Measurements from ENCODE around the gene KIAA1958.
"Not testable (repeated sequence)": the region's sequence is repeated elsewhere in the genome, so short reads cannot be mapped to it uniquely, and the experiment has no call there.

KIAA1958 gene

DNA sequence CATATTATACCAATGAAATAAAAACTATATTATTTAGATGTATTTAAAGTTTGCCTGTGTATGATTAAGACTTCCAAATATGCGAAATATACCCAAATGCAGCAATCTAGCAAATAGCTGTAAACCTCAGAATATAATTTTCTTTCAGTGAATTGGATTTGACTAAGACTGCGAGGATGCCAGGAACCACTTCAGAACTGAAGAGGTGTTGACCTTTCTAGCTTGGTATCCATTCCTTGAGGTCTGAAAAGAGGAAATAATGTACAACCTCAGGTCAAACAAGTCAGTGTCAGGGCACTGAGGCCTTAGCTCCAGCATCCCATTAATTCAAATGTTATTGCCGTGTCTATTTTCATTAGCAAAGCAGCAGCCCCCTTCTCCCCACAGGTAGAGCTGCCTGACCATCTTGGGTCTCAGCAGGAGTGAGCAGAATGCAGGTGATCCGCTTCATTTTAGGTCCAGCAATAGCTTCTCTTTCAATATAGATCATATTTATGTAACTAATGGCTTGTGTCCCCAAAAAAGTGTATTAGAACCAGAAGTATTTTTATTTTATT, 100.0 kb downstream of the KIAA1958 start:
- no peak for DNase-seq (ENCODE audit: low read depth in 1 of 2, low spot score in 1 of 2)
- TF ChIP-seq SPI1 (IDR thresholded peaks at IDR 0.05; ENCODE audit: borderline replicate concordance, low read depth) (no peak), GABPA (IDR thresholded peaks at IDR 0.05; ENCODE audit: low read depth) (no peak), POLR2AphosphoS5 (IDR thresholded peaks at IDR 0.05; ENCODE audit: low read depth) (no peak), CTCF (IDR thresholded peaks at IDR 0.05; ENCODE audit: insufficient read depth, low read length) (no peak)
- TF ChIP-seq, protein P1, sequence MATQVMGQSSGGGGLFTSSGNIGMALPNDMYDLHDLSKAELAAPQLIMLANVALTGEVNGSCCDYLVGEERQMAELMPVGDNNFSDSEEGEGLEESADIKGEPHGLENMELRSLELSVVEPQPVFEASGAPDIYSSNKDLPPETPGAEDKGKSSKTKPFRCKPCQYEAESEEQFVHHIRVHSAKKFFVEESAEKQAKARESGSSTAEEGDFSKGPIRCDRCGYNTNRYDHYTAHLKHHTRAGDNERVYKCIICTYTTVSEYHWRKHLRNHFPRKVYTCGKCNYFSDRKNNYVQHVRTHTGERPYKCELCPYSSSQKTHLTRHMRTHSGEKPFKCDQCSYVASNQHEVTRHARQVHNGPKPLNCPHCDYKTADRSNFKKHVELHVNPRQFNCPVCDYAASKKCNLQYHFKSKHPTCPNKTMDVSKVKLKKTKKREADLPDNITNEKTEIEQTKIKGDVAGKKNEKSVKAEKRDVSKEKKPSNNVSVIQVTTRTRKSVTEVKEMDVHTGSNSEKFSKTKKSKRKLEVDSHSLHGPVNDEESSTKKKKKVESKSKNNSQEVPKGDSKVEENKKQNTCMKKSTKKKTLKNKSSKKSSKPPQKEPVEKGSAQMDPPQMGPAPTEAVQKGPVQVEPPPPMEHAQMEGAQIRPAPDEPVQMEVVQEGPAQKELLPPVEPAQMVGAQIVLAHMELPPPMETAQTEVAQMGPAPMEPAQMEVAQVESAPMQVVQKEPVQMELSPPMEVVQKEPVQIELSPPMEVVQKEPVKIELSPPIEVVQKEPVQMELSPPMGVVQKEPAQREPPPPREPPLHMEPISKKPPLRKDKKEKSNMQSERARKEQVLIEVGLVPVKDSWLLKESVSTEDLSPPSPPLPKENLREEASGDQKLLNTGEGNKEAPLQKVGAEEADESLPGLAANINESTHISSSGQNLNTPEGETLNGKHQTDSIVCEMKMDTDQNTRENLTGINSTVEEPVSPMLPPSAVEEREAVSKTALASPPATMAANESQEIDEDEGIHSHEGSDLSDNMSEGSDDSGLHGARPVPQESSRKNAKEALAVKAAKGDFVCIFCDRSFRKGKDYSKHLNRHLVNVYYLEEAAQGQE (IDR thresholded peaks at IDR 0.05; ENCODE audit: insufficient replicate concordance, low read depth): no peak
- Histone ChIP-seq H3K27me3 (ENCODE audit: insufficient read depth, poor library complexity, severe bottlenecking) (no peaks in the 10 kb centered on the region), H3K27ac (replicated peaks) (no peak overlapping the region), H3K4me3 (replicated peaks; ENCODE audit: insufficient read depth, low read length) (no peak overlapping the region)

GRCh38 chr9:112591875-112592274, 105.2 kb downstream of the KIAA1958 start:
- not testable (repeated sequence) for H3K27ac ChIP-seq (replicated peaks); H3K4me3 ChIP-seq (replicated peaks; ENCODE audit: insufficient read depth, low read length); DNase-seq (ENCODE audit: low read depth in 1 of 2, low spot score in 1 of 2); H3K27me3 ChIP-seq (ENCODE audit: insufficient read depth, poor library complexity, severe bottlenecking)

DNA sequence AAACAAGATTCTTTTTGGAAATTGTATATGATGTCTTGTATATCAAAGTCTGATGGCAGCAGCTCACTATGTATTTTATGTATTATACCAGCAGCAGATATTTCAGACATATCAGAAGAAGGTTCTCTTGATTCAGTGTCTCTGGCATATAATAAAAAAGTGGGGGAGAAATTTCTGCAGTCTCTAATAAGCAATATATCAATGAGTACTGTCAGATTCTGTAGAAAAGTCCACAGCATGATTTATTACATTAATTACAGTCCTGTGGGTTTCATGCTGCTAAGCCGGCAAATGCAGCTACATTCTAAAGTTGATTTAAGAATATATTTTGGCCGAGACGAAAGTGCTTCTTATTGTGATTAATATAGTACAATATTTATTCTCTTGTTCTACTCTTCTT, 113.1 kb downstream of the KIAA1958 start:
- no peak for DNase-seq (ENCODE audit: low read depth in 1 of 2, low spot score in 1 of 2)
- TF ChIP-seq CTCF (IDR thresholded peaks at IDR 0.05; ENCODE audit: insufficient read depth, low read length): no peak
- no peak for TF ChIP-seq POLR2AphosphoS5 (IDR thresholded peaks at IDR 0.05; ENCODE audit: low read depth)
- TF ChIP-seq GABPA (IDR thresholded peaks at IDR 0.05; ENCODE audit: low read depth): no peak
- no peak for TF ChIP-seq SPI1 (IDR thresholded peaks at IDR 0.05; ENCODE audit: borderline replicate concordance, low read depth)
- TF ChIP-seq, protein P1 (IDR thresholded peaks at IDR 0.05; ENCODE audit: insufficient replicate concordance, low read depth): no peak
- no peaks in the 10 kb centered on the region for H3K27me3 ChIP-seq (ENCODE audit: insufficient read depth, poor library complexity, severe bottlenecking)

DNA sequence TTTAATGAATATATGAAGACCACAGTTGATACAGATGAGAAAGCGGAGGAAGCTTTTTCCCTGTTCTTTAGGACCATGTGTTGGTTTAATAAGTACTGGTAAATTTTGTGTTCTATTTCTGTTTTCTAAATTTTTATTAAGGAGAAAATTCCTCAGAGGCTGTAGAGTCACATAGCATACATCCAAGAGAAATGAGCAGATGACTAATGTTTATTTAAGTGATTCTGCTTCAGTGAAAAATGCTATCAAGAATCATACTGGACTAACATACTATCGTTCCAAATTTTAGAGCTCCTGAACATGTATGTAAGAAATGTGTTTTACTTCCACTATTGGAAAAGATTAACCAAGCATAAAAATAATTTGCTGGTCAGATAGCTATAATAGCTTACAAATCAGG, 115.0 kb downstream of the KIAA1958 start:
- no peak for DNase-seq (ENCODE audit: low read depth in 1 of 2, low spot score in 1 of 2)
- H3K27ac ChIP-seq (replicated peaks): no peak overlapping the region
- H3K27me3 ChIP-seq (ENCODE audit: insufficient read depth, poor library complexity, severe bottlenecking): no peaks in the 10 kb centered on the region
- no peak overlapping the region for H3K4me3 ChIP-seq (replicated peaks; ENCODE audit: insufficient read depth, low read length)
- TF ChIP-seq GABPA (IDR thresholded peaks at IDR 0.05; ENCODE audit: low read depth) (no peak), SPI1 (IDR thresholded peaks at IDR 0.05; ENCODE audit: borderline replicate concordance, low read depth) (no peak), CTCF (IDR thresholded peaks at IDR 0.05; ENCODE audit: insufficient read depth, low read length) (no peak), POLR2AphosphoS5 (IDR thresholded peaks at IDR 0.05; ENCODE audit: low read depth) (no peak)
- TF ChIP-seq, protein P1 (IDR thresholded peaks at IDR 0.05; ENCODE audit: insufficient replicate concordance, low read depth): no peak

More for the DNA sequence above, 113.1 kb downstream of the KIAA1958 start:
- Histone ChIP-seq H3K27ac (replicated peaks) (no peak overlapping the region), H3K4me3 (replicated peaks; ENCODE audit: insufficient read depth, low read length) (no peak overlapping the region)

All from HL-60 (cell line).